Ishikawa (cell line): ENCODE measurements around the gene BLID.

Experiments used
- CEBPB ChIP-seq: IDR thresholded peaks from 2 replicates; pipeline ENCODE4 v1.6.1; 2012
- CREB1 ChIP-seq: IDR thresholded peaks from 2 replicates; pipeline ENCODE4 v1.6.1; 2012; ENCODE audit warnings: low read depth
- EGR1 ChIP-seq: IDR thresholded peaks from 2 replicates; pipeline ENCODE4 v1.6.1; 2012
- EP300 ChIP-seq: IDR thresholded peaks from 2 replicates; pipeline ENCODE4 v1.6.1; 2012; ENCODE audit warnings: borderline replicate concordance
- FOXM1 ChIP-seq: IDR thresholded peaks from 2 replicates; pipeline ENCODE4 v1.6.1; 2012; ENCODE audit warnings: low read depth, borderline replicate concordance
- NFIC ChIP-seq: IDR thresholded peaks from 2 replicates; pipeline ENCODE4 v1.6.1; 2012
- RAD21 ChIP-seq: IDR thresholded peaks from 2 replicates; pipeline ENCODE4 v1.6.1; 2012; ENCODE audit warnings: low read depth
- TAF1 ChIP-seq: IDR thresholded peaks from 2 replicates; pipeline ENCODE4 v1.6.1; 2012; ENCODE audit warnings: low read depth, mild to moderate bottlenecking
- TCF12 ChIP-seq: IDR thresholded peaks from 2 replicates; pipeline ENCODE4 v1.6.1; 2012; ENCODE audit warnings: low read depth
- TEAD4 ChIP-seq: IDR thresholded peaks from 2 replicates; pipeline ENCODE4 v1.6.1; 2012
- USF1 ChIP-seq: IDR thresholded peaks from 2 replicates; pipeline ENCODE4 v1.6.1; 2012
- YY1 ChIP-seq: IDR thresholded peaks from 2 replicates; pipeline ENCODE4 v1.6.1; 2012; ENCODE audit warnings: low read depth
- ZBTB7A ChIP-seq: IDR thresholded peaks from 2 replicates; pipeline ENCODE4 v1.6.1; 2012; ENCODE audit warnings: low read depth
- TF ChIP-seq, protein P1 (sequence below): IDR thresholded peaks from 2 replicates; pipeline ENCODE4 v1.6.1; 2012
- TF ChIP-seq, protein P2 (sequence below): IDR thresholded peaks from 2 replicates; pipeline ENCODE4 v1.6.1; 2012; ENCODE audit warnings: low read depth, mild to moderate bottlenecking

Gene BLID

DNA sequence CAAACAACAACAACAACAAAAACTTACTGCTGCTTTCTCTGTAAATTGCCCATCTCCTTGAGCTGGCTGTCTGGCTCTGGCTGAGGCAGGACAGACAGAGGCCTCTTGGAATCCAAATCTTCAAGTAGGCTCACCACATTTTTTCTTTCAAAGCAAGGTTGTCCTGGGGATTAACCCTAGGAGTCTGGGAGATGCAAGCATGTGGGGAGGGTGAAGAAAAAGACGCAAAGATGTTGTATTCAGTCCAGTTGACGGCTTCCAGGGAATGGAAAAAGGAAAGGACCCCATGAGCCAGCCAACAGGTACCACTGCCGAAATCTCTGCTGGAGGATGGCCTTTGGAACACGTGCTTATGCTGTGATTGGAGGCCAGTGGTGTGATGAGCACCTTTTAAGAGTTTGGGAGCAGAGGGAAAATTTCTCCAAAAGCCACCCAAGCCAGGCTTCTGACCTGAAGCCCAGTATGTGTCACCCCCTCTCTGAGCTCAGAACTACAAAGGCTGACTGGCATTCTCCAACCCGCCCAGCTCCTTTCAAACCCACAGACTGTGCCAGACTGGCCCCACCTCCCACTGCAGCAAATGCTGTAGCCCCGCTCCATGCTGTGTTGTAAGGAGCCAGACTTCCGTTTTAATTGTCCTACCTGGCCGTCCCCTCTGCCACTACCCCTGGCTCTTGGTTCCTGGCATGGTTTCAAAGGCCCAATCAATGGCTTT is 10.8 kb downstream of the BLID start:
- peak; percentile 63; the same call in 1 of the 2 replicates for TF ChIP-seq EP300
- TF ChIP-seq NFIC: peak; percentile 68
- TF ChIP-seq FOXM1: no peak
- no peak for TF ChIP-seq CREB1

DNA sequence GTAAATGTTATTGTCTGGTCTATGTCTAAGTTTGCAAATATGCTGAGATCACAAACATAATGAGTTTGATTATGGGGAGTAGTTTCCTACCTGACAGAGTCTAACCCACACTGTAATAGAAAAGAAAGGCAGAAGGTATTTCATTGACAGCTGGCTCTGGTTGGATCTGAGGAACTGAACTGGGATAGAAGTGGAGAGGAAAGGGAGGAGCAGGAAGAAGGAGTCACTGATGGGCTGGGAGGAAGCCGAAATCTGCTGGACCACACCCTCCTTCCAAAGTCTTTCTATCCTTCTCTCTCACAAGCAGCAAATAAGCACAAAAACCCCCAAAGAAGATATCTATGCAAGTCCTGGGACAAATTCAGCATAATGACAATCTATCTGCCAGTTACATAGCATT is 11.7 kb downstream of the BLID start:
- no peak for TF ChIP-seq FOXM1
- TF ChIP-seq USF1: no peak
- no peak for TF ChIP-seq TAF1
- TF ChIP-seq, protein P1, sequence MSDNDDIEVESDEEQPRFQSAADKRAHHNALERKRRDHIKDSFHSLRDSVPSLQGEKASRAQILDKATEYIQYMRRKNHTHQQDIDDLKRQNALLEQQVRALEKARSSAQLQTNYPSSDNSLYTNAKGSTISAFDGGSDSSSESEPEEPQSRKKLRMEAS: no peak
- no peak for TF ChIP-seq EGR1
- TF ChIP-seq CEBPB: no peak
- TF ChIP-seq TCF12: no peak
- no peak for TF ChIP-seq YY1
- TF ChIP-seq NFIC: no peak
- no peak for TF ChIP-seq RAD21

DNA sequence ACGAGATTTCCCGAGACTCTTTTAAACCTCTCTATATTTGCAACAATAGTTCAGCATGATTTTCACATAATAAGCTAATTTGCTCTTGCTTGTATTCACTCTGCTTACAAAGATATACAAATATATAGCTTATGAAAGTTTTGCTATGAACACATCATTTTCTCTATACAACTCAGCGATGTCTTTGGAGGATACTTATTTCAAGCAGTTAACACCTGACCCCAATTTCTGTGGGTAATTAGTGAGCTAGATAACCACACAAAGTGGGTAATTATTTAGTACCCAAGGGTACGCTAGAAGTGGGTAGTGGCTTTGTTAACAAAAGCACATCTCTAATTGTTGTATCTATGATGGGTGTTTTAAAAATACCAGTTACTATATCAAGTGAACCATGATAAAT is 12.3 kb downstream of the BLID start:
- TF ChIP-seq USF1 (no peak), TEAD4 (no peak), TAF1 (no peak), EP300 (no peak), NFIC (no peak), TCF12 (no peak), FOXM1 (no peak), EGR1 (no peak)
- TF ChIP-seq, protein P1: no peak
- TF ChIP-seq, protein P2, sequence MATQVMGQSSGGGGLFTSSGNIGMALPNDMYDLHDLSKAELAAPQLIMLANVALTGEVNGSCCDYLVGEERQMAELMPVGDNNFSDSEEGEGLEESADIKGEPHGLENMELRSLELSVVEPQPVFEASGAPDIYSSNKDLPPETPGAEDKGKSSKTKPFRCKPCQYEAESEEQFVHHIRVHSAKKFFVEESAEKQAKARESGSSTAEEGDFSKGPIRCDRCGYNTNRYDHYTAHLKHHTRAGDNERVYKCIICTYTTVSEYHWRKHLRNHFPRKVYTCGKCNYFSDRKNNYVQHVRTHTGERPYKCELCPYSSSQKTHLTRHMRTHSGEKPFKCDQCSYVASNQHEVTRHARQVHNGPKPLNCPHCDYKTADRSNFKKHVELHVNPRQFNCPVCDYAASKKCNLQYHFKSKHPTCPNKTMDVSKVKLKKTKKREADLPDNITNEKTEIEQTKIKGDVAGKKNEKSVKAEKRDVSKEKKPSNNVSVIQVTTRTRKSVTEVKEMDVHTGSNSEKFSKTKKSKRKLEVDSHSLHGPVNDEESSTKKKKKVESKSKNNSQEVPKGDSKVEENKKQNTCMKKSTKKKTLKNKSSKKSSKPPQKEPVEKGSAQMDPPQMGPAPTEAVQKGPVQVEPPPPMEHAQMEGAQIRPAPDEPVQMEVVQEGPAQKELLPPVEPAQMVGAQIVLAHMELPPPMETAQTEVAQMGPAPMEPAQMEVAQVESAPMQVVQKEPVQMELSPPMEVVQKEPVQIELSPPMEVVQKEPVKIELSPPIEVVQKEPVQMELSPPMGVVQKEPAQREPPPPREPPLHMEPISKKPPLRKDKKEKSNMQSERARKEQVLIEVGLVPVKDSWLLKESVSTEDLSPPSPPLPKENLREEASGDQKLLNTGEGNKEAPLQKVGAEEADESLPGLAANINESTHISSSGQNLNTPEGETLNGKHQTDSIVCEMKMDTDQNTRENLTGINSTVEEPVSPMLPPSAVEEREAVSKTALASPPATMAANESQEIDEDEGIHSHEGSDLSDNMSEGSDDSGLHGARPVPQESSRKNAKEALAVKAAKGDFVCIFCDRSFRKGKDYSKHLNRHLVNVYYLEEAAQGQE: no peak

- TF ChIP-seq TCF12 (no peak), ZBTB7A (no peak), RAD21 (no peak), CEBPB (no peak), EGR1 (no peak), FOXM1 (no peak), NFIC (no peak), YY1 (no peak), USF1 (no peak), TAF1 (no peak), EP300 (no peak), TEAD4 (no peak)
- TF ChIP-seq, protein P1: no peak
These were observed 12.7 kb downstream of the BLID start for GRCh38 chr11:122103321-122103720.

GRCh38 chr11:122102426-122102825 is 13.6 kb downstream of the BLID start:
- TF ChIP-seq TEAD4: no peak
- TF ChIP-seq TCF12: no peak
- TF ChIP-seq CREB1: no peak
- TF ChIP-seq EGR1: no peak
- no peak for TF ChIP-seq USF1
- TF ChIP-seq TAF1: no peak
- no peak for TF ChIP-seq ZBTB7A
- TF ChIP-seq, protein P2: no peak
- no peak for TF ChIP-seq NFIC
- no peak for TF ChIP-seq RAD21
- no peak for TF ChIP-seq FOXM1
- TF ChIP-seq CEBPB: no peak
- no peak for TF ChIP-seq YY1
- TF ChIP-seq EP300: no peak
- TF ChIP-seq, protein P1: no peak
